Pulmonary artery endothelial cell (primary cell): Measurements from ENCODE around the gene AFAP1L1. TPM values are rescaled to one million over a fixed set of nuclear protein-coding genes. Genes with fewer than 3 reads are reported as not detected.
"Not testable (repeated sequence)": the region's sequence is repeated elsewhere in the genome, so short reads cannot be mapped to it uniquely, and the experiment has no call there.

Experiments used
- DNase-seq: peaks from one replicate; pipeline ENCODE4 v3.0.0-alpha.2; 2011; ENCODE audit warnings: low read depth, low spot score
- total RNA-seq: library from RNA; depleted of rRNA; stranded (reverse); fragments of >200 nt; gene quantifications from 2 replicates; pipeline ENCODE4 v1.2.3, GENCODE V29; 2014

AFAP1L1 gene
- total RNA-seq, 1 donor from 2014 or later: 150 TPM

GRCh38 chr5:149388498-149389190, 117.0 kb downstream of the AFAP1L1 start:
- no peak for DNase-seq

GRCh38 chr5:149389552-149390495, 118.2 kb downstream of the AFAP1L1 start:
- no peak for DNase-seq

- DNase-seq: not testable (repeated sequence)
Observed at GRCh38 chr5:149391076-149391475, 119.4 kb downstream of the AFAP1L1 start.

Other genes with a start within 250 kb of the AFAP1L1 start
- gene SH3TC2, start 208.8 kb upstream of the AFAP1L1 start, total RNA-seq: 2.5 and 5.5 TPM in 2 replicates
- gene ABLIM3, start 130.4 kb upstream of the AFAP1L1 start, total RNA-seq: 18.8 and 21.3 TPM in 2 replicates
- 34.3 and 36.6 TPM in 2 replicates for gene GRPEL2, start 73.6 kb downstream of the AFAP1L1 start, total RNA-seq
- 13.1 and 19.4 TPM in 2 replicates for gene PCYOX1L, start 86.2 kb downstream of the AFAP1L1 start, total RNA-seq
- not detected in 2 replicates for gene IL17B, start 107.4 kb downstream of the AFAP1L1 start, total RNA-seq